SK-N-SH (cell line): ENCODE data around the gene BBX.

ENCODE experiments used
- CHD2 ChIP-seq: fragments of 150-350 bp; IDR thresholded peaks from 2 replicates; pipeline ENCODE4 v1.6.1; 2018; ENCODE audit warnings: low read length; ENCODE audit not compliant: partially characterized antibody
- CTCF ChIP-seq: fragments of 200-600 bp; sonication (generic); IDR thresholded peaks from 2 replicates; pipeline ENCODE4 v1.6.1; 2017; ENCODE audit warnings: antibody characterized with exemption, mild to moderate bottlenecking, moderate library complexity
- ELF1 ChIP-seq: IDR thresholded peaks from 2 replicates; pipeline ENCODE4 v1.4.0; 2012
- EP300 ChIP-seq, 2 experiments: IDR thresholded peaks; 2 replicates each; pipeline versions ENCODE4 v1.4.0 to v1.6.1; 2012; ENCODE audit warnings: borderline replicate concordance in 1 of 2, low read depth in 1 of 2, low read length in 1 of 2
- JUND ChIP-seq: IDR thresholded peaks from 2 replicates; pipeline ENCODE4 v1.4.0; 2012
- MAX ChIP-seq: IDR thresholded peaks from 2 replicates; pipeline ENCODE4 v1.4.0; 2012; ENCODE audit warnings: low read depth
- NFIC ChIP-seq: IDR thresholded peaks from 2 replicates; pipeline ENCODE4 v1.4.0; 2012; ENCODE audit warnings: borderline replicate concordance
- NRF1 ChIP-seq: IDR thresholded peaks from 2 replicates; pipeline ENCODE4 v1.6.1; 2012; ENCODE audit warnings: low read depth, mild to moderate bottlenecking, low read length
- POLR2AphosphoS5 ChIP-seq: IDR thresholded peaks from 2 replicates; pipeline ENCODE4 v1.6.1; 2012; ENCODE audit warnings: low read depth, low read length
- RCOR1 ChIP-seq: fragments of 150-350 bp; IDR thresholded peaks from 2 replicates; pipeline ENCODE4 v1.6.1; 2017; ENCODE audit warnings: antibody characterized with exemption, low read length
- REST ChIP-seq: IDR thresholded peaks from 2 replicates; pipeline ENCODE4 v1.6.1; 2012; ENCODE audit warnings: mild to moderate bottlenecking, low read depth, low read length, moderate library complexity
- SMC3 ChIP-seq: IDR thresholded peaks from 2 replicates; pipeline ENCODE4 v1.6.1; 2012; ENCODE audit warnings: low read depth, low read length, improper control_type of control experiment
- TEAD4 ChIP-seq: IDR thresholded peaks from 2 replicates; pipeline ENCODE4 v1.4.0; 2012; ENCODE audit warnings: mild to moderate bottlenecking, borderline replicate concordance; ENCODE audit not compliant: insufficient read depth
- USF2 ChIP-seq: fragments of 150-350 bp; IDR thresholded peaks from 2 replicates; pipeline ENCODE4 v1.6.1; 2017; ENCODE audit warnings: antibody characterized with exemption, low read length, low read depth, borderline replicate concordance

- TF ChIP-seq CTCF (no peak), POLR2AphosphoS5 (no peak), NFIC (no peak), JUND (no peak), SMC3 (no peak), REST (no peak), ELF1 (no peak), USF2 (no peak), MAX (no peak), TEAD4 (no peak), CHD2 (no peak), EP300 (IDR thresholded peaks at IDR 0.05; ENCODE audit: borderline replicate concordance in 1 of 2, low read depth in 1 of 2, low read length in 1 of 2) (no peak), NRF1 (no peak), RCOR1 (no peak)
Observed at GRCh38 chr3:107523289-107523538, 452 bp downstream of the BBX start.
